PFSK-1 (cell line): Measurements from ENCODE around the gene TSPAN2.

Source experiments
- FOXP2 ChIP-seq: optimal IDR thresholded peaks from 2 replicates; pipeline ENCODE3; 2011; ENCODE audit warnings: borderline replicate concordance, control low read depth, inconsistent platforms; ENCODE audit not compliant: insufficient read depth; ENCODE audit errors: extremely low read length, extremely low read depth
- POLR2AphosphoS5 ChIP-seq: IDR thresholded peaks from 2 replicates; pipeline ENCODE4 v1.6.1; 2012; ENCODE audit warnings: low read depth, mild to moderate bottlenecking, control low read depth, low read length, moderate library complexity
- REST ChIP-seq, 2 experiments: IDR thresholded peaks; 2 replicates each; pipeline versions ENCODE4 v1.6.1 to v1.8.0; 2011 to 2012; ENCODE audit warnings: low read depth in 2 of 2, low read length in 2 of 2, control low read depth in 1 of 2, inconsistent platforms in 1 of 2, mild to moderate bottlenecking in 1 of 2, moderate library complexity in 1 of 2; ENCODE audit not compliant: insufficient read depth in 1 of 2
- SIN3A ChIP-seq: IDR thresholded peaks from 2 replicates; pipeline ENCODE4 v1.6.1; 2012; ENCODE audit warnings: mild to moderate bottlenecking, low read length, moderate library complexity, borderline replicate concordance; ENCODE audit not compliant: insufficient read depth
- TAF1 ChIP-seq: IDR thresholded peaks from 2 replicates; pipeline ENCODE4 v1.6.1; 2012; ENCODE audit warnings: low read length, control low read depth, borderline replicate concordance; ENCODE audit not compliant: insufficient read depth

Gene TSPAN2

GRCh38 chr1:115041654-115042053 is 47.6 kb downstream of the TSPAN2 start:
- TF ChIP-seq POLR2AphosphoS5 (no peak), FOXP2 (no peak), SIN3A (no peak), TAF1 (no peak), REST (IDR thresholded peaks at IDR 0.05; ENCODE audit: insufficient read depth in 1 of 2, low read depth in 2 of 2, low read length in 2 of 2) (no peak)

GRCh38 chr1:115040501-115040900 is 48.8 kb downstream of the TSPAN2 start:
- TF ChIP-seq SIN3A (no peak), REST (IDR thresholded peaks at IDR 0.05; ENCODE audit: insufficient read depth in 1 of 2, low read depth in 2 of 2, low read length in 2 of 2) (no peak), FOXP2 (no peak), TAF1 (no peak)

- no peak for TF ChIP-seq SIN3A
- no peak for TF ChIP-seq FOXP2
Measured at GRCh38 chr1:115036814-115037507, 52.3 kb downstream of the TSPAN2 start.

GRCh38 chr1:115035652-115036051 is 53.7 kb downstream of the TSPAN2 start:
- no peak for TF ChIP-seq POLR2AphosphoS5
- no peak for TF ChIP-seq TAF1
- TF ChIP-seq FOXP2 = no peak
- no peak for TF ChIP-seq SIN3A
- no peak for TF ChIP-seq REST (IDR thresholded peaks at IDR 0.05; ENCODE audit: insufficient read depth in 1 of 2, low read depth in 2 of 2, low read length in 2 of 2)

- TF ChIP-seq SIN3A (no peak), FOXP2 (no peak), REST (IDR thresholded peaks at IDR 0.05; ENCODE audit: insufficient read depth in 1 of 2, low read depth in 2 of 2, low read length in 2 of 2) (no peak), POLR2AphosphoS5 (no peak), TAF1 (no peak)
Measured at GRCh38 chr1:115031595-115031994, 57.7 kb downstream of the TSPAN2 start.

- TF ChIP-seq TAF1 (no peak), POLR2AphosphoS5 (no peak), FOXP2 (no peak), SIN3A (no peak), REST (IDR thresholded peaks at IDR 0.05; ENCODE audit: insufficient read depth in 1 of 2, low read depth in 2 of 2, low read length in 2 of 2) (no peak)
Measured at GRCh38 chr1:115029526-115029925, 59.8 kb downstream of the TSPAN2 start, which contains the start of gene TSHB. TSHB (plus strand) TSS chr1:115029826; CDS start chr1:115033363, 3,537 bp downstream.
